Stomach (tissue), 4 donors: ENCODE measurements around the gene CSNK2A2.

ENCODE experiments used
- POLR2A ChIP-seq, 4 donors: fragments of 450-650 bp; IDR thresholded peaks; one replicate each; pipeline ENCODE4 v1.6.1; 2016; ENCODE audit warnings: antibody characterized with exemption in 4 of 4, control low read depth in 2 of 4, mild to moderate bottlenecking in 1 of 4, moderate library complexity in 1 of 4
- POLR2AphosphoS5 ChIP-seq, 3 donors: sonication (generic); formaldehyde crosslinking; IDR thresholded peaks; one replicate each; pipeline ENCODE4 v1.6.1; 2016; ENCODE audit warnings: antibody characterized with exemption in 3 of 3
- TF ChIP-seq, protein P1 (sequence below), 7 experiments: fragments of 450-650 bp in 4 of 7; fragments of 200-600 bp in 3 of 7; sonication (generic) in 3 of 7; IDR thresholded peaks; one replicate each; pipeline ENCODE4 v1.5.1; 2016 to 2019; ENCODE audit warnings: antibody characterized with exemption in 7 of 7, control low read depth in 2 of 7, mild to moderate bottlenecking in 1 of 7

- TF ChIP-seq, protein P1, sequence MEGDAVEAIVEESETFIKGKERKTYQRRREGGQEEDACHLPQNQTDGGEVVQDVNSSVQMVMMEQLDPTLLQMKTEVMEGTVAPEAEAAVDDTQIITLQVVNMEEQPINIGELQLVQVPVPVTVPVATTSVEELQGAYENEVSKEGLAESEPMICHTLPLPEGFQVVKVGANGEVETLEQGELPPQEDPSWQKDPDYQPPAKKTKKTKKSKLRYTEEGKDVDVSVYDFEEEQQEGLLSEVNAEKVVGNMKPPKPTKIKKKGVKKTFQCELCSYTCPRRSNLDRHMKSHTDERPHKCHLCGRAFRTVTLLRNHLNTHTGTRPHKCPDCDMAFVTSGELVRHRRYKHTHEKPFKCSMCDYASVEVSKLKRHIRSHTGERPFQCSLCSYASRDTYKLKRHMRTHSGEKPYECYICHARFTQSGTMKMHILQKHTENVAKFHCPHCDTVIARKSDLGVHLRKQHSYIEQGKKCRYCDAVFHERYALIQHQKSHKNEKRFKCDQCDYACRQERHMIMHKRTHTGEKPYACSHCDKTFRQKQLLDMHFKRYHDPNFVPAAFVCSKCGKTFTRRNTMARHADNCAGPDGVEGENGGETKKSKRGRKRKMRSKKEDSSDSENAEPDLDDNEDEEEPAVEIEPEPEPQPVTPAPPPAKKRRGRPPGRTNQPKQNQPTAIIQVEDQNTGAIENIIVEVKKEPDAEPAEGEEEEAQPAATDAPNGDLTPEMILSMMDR (IDR thresholded peaks at IDR 0.05): no peak
- TF ChIP-seq POLR2A (IDR thresholded peaks at IDR 0.05) (no peak), POLR2AphosphoS5 (IDR thresholded peaks at IDR 0.05) (no peak)
Measured at GRCh38 chr16:58148099-58148498, 49.8 kb downstream of the CSNK2A2 start.
